OCI-LY1 (cell line): ENCODE measurements around the gene HTR1B.
A peak's percentile ranks its signal among the peaks of the same experiment; 100 is the strongest.

Experiments used
- EZH2 ChIP-seq: fragments of 200-600 bp; sonication (generic), shearing (Covaris generic); IDR thresholded peaks from 2 replicates; pipeline ENCODE4 v1.8.0; 2017; ENCODE audit warnings: borderline replicate concordance, mixed run types, mild to moderate bottlenecking, antibody characterized with exemption, low read length, moderate library complexity, mixed read lengths
- TF ChIP-seq, protein P1 (sequence below): fragments of 200-600 bp; sonication (generic), shearing (Covaris generic); IDR thresholded peaks from 2 replicates; pipeline ENCODE4 v1.5.1; 2017; ENCODE audit warnings: mild to moderate bottlenecking, antibody characterized with exemption, low read length, moderate library complexity, mixed read lengths

DNA sequence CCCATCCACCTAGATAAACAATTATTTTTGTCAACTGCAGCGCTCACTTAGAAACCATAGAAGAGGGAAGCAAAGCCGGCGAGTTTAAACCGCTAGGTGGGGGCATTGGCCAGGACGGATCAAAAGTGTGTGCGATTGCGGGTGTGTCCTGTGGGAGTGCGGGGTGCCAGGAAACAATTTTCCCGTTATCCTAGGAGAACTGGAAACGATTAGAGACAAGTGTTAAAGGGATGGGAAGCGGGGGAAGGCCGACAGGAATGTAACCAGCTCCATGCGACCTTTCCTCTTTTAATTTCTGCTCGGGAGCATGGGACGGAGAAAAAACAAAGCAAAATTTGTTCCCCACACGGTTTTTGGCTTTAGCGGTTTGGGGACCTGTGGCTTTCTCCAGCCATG is 2.8 kb upstream of the HTR1B start:
- TF ChIP-seq, protein P1, sequence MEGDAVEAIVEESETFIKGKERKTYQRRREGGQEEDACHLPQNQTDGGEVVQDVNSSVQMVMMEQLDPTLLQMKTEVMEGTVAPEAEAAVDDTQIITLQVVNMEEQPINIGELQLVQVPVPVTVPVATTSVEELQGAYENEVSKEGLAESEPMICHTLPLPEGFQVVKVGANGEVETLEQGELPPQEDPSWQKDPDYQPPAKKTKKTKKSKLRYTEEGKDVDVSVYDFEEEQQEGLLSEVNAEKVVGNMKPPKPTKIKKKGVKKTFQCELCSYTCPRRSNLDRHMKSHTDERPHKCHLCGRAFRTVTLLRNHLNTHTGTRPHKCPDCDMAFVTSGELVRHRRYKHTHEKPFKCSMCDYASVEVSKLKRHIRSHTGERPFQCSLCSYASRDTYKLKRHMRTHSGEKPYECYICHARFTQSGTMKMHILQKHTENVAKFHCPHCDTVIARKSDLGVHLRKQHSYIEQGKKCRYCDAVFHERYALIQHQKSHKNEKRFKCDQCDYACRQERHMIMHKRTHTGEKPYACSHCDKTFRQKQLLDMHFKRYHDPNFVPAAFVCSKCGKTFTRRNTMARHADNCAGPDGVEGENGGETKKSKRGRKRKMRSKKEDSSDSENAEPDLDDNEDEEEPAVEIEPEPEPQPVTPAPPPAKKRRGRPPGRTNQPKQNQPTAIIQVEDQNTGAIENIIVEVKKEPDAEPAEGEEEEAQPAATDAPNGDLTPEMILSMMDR: peak; percentile 12; the same call in 1 of the 2 replicates
- TF ChIP-seq EZH2: no peak
